Stimulated activated CD8-positive, alpha-beta memory T cell treated with anti-CD3 and anti-CD28 coated beads, Interleukin-15, amount 100 ng/mL, for 48 hours (primary cell): Measurements from ENCODE around the gene ADAM30.

ENCODE experiments used
- DNase-seq, 2 donors: peaks; one replicate each; pipeline ENCODE4 v3.0.0-alpha.2; 2020; ENCODE audit warnings: low read depth in 2 of 2

ADAM30 gene

GRCh38 chr1:119908661-119909060, 12.3 kb upstream of the ADAM30 start:
- DNase-seq = no peak

GRCh38 chr1:119906927-119907652, 10.8 kb upstream of the ADAM30 start:
- no peak for DNase-seq

GRCh38 chr1:119903443-119903835, 7.1 kb upstream of the ADAM30 start:
- no peak for DNase-seq

DNA sequence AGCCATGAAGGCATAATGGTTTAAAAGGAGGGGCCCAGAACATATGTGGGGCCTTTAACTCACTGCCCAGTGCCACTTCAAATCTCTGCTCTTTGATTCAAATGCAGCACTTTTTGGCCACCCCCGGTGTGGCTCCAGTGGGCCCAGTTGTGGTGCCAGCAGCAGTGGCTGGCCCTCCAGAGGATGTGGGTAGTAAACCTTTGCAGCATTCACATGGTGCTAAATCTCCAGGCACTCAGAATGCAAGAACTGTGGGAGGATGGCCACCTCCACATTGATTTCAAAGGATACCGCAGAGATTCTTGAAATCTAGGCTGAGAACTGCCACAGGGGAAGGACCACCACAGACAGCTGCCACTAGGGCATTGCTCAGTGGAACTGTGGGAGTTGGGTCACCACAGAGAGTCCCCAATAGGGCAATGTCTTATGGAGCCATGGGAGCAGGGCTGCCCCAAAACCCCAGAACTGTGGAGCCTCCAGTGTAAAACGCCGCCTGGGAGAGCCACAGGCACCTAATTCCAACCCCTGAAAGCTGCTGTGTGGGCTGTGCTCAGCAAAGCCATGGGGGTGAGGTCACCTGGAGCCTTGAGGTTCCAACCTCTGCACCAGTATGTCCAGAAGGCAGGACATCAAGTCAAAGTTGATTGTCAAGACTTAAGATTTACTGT, 6.6 kb upstream of the ADAM30 start:
- no peak for DNase-seq

- DNase-seq = no peak
Measured at GRCh38 chr1:119898981-119899720, 2.8 kb upstream of the ADAM30 start.

GRCh38 chr1:119898530-119898929, 2.2 kb upstream of the ADAM30 start:
- DNase-seq = no peak

DNA sequence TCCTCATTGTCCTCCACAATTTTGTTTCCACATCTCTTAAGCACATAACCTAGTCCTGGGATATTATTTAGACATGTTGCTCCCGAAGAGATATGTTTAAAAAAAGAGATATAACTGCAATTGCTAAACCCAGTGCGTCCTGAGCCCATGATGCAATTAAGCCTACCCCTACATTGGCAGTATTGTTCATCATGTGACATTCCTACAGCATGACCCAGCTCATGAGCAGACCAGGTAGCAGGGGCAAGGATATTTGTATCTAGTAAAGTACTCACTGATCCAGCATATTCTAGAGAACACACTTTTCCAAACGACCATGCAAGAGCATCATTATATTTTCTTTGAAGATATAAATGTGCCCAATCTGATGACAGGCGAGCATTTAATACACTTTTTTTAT, 1.2 kb downstream of the ADAM30 start:
- DNase-seq = no peak

DNA sequence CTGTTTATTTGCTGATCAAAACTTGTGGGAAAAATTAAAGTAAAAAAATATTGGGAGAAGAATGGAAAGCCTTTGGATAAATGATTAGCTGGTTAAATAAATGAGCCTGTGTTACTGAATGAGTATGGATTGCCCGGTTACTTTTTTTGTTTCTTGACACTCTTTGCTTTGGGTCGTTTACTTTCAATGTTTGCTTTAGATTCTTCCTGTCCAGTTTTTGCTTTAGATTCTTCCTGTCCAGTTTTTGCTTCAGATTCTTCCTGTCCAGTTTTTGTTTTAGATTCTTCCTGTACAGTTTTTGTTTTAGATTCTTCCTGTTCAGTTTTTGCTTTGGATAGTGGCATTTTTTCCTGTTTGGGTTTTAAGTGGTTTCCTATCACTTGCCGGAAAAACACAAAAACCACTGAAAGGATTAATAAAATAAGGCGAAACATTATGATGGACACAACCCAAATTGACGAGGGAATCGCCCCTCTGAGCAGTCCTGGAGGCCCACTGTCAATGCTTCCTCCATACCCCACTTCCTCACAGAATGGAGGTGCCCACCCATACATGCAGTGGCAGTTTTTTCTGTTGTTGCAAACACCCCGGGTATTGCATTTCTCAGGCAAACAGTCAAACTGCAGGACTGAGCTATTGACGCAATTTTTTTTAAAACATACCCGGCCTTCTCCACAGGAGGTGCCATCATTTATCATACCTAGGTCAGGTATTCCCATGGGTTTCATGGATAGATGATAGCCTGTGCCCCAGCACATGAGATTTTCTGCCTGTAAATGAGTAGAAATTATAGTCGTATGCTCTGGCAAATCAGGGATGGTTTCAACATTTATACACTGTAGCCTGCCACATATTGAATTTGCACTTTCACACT, 2.3 kb downstream of the ADAM30 start:
- no peak for DNase-seq

- DNase-seq = no peak
Measured at GRCh38 chr1:119893238-119893791, 3.0 kb downstream of the ADAM30 start.

DNA sequence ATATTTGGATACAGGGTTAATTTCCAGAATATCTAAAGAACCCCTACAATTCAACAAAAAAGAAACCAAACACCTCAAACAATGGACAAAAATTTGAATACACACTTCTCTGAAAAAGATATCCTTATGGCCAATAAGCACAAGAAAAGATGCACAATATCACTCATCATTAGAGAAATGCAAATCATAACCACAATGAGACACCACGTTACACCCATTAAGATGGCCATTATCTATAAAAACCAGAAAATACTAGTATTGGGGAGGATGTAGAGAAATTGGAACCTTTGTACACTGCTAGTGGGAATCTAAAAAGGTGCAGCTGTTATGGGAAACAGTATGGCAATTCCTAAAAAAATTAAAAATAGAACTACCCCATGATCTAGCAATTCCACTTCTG, 4.9 kb downstream of the ADAM30 start:
- no peak for DNase-seq

- DNase-seq = no peak
Measured at GRCh38 chr1:119888476-119888875, 7.8 kb downstream of the ADAM30 start.

- DNase-seq = no peak
Measured at GRCh38 chr1:119887427-119887826, 8.9 kb downstream of the ADAM30 start.

DNA sequence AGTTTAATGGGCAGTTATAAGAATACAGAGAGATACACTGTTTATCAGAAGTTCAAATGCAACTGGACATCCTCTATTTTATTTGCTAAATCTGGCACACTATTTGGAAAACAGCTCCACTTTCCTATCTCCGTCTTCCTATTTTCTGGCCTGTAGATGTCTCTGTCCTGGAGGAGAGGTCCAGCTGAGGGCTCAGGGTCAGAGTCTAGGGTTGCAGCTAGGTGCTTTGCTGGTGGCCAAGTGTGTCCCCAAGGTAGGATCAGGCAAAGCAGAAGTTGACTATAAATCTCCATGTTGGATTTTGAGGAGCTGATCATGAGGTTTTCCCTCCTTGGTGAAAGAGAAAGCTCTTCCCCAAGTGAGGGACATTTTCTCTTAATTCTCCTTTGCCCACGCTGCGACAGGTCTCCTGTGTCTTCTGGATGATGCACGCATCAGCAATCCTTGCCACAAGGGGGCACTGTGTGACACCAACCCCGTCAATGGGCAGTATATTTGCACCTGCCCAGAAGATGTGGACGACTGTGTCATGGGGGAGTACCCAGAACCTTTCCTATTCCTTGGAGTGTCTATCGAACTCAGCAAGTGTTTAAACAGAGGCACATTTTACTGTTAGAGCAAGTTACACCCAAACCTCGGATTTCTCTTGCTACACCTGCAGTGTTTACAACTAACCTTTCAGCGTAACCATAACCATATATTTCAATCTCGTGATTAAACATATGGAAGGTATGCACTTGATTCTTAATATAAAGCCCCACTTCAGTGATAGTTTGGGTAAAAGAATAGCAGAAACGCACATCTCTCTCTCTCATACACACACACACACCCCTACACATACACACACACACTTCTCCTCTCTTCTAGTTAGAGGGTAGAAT, 10.2 kb downstream of the ADAM30 start:
- DNase-seq = peak; percentile 22 to 31

DNA sequence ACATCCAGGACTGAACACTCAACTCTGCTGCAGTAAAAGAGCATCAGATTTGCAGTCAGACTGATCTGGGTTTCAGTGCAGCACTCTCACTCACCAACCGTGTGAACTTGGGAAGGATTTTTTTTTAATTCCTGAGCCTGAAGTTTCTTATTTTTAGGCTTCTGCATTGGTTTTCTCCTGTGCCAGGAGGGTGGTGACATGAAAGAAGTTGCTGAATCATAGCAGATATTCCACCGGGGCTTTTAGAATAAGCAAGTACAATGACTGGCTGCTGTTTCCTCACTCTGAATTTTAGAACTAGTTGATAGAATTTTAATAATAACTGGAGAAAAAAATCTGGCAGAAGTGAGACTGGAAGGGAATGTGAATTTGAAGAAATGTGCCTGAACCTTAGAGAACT, 11.6 kb downstream of the ADAM30 start:
- DNase-seq = no peak

GRCh38 chr1:119883826-119884225, 12.5 kb downstream of the ADAM30 start:
- no peak for DNase-seq

DNA sequence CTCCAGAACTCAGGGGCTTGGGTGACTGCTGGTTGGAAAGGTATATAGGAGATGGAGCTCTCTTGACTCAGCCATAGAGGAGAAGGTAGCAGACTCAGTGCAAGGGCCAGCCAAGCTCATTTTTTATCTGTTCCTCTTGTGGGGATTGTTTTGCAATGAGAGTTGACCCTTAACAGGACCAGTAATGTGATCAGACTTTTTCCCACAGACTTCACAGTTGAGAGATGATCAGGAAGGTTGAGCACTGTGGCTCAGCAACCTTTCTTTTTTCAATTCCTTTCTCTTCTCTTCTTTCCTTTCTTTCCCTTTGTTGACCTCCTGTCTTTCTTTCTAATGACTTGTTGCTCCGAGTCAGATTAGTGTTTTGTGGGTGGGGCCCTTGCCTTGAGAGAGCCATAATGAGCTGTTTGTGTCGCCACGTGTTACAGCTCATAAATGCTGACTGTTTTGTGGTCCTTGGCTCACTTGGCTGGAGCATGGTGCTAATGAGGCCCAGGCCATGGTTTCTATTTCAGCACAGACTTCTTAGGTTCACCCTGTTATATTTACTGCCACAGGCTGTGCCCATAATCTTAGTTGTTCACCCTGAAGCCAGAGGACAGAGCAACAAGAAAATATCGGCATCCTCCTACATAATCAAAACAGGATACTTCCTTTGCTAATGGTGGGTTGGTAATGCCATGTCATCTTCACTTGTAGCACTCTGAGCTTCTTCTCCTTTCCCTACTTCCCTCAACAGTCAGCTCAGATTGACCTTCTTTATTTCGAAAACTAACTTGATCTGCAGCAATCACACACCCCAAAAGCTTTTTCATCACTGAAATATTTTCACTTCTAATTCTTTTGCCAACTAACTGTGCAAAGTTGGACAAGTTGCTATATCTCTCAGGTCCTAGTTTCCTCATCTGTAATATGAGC, 13.9 kb downstream of the ADAM30 start:
- no peak for DNase-seq

DNA sequence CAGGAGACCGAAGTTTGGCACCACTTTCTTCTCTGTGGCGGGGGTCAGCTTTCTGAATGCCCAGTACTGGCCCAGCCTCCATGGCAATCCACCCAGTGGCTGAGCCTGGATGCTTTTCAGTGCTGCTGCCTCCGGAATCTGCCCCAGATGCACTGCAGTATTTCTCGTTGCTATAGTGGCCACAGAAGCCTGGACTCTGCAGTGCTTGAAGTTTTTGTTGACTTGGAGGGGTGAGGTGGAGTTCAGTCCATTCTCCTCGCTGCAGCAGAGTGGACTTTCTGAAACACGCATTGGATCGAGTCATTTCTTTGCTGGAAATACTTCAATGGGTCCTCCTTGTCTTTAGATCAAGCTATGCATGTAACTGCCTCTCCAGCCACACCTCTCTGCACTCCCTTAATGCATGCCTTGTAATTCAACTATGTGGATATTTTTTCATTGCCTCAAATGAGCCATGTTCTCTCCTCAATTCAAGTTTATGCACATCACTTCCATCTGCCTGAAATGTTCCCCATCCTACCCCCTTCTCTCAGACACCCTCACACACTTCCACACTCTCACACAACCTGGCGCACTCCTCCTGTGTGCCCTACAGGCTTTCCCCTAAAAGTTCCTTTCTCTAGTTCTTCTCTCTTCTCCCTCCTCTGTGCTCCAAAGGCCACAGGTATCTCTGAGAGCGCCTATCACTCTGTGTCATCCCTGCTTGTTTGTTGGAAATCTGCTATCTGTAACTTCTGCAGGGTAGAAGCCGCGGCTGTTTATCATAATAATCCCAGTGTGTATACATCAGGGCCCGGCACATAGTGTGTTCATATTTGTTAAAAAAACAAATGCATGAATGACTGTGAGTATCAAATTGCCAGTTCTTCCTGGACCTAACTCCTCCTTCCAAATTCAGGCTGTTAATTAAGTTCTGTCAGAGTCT, 16.5 kb downstream of the ADAM30 start:
- DNase-seq = no peak

GRCh38 chr1:119878171-119878570, 18.1 kb downstream of the ADAM30 start:
- DNase-seq = no peak
